GM18499 (cell line): ENCODE results near the gene COL4A3.
"Not testable (repeated sequence)": the region's sequence is repeated elsewhere in the genome, so short reads cannot be mapped to it uniquely, and the experiment has no call there.

ENCODE experiments used
- ATAC-seq: cut with Tn5 transposase; IDR thresholded peaks from one replicate; pipeline ENCODE4 v1.9.1; 2021; ENCODE audit warnings: moderate number of reproducible peaks; ENCODE audit not compliant: insufficient read depth, unreplicated experiment

Gene COL4A3

GRCh38 chr2:227201771-227202170 lies 37.3 kb downstream of the COL4A3 start:
- no peak for ATAC-seq

GRCh38 chr2:227204452-227204851 lies 40.0 kb downstream of the COL4A3 start:
- ATAC-seq: no peak

GRCh38 chr2:227205701-227206100 lies 41.3 kb downstream of the COL4A3 start:
- ATAC-seq: no peak

- ATAC-seq: no peak
Observed at GRCh38 chr2:227206406-227206805, 42.0 kb downstream of the COL4A3 start.

GRCh38 chr2:227207573-227207972 lies 43.1 kb downstream of the COL4A3 start:
- no peak for ATAC-seq

- no peak for ATAC-seq
Observed at GRCh38 chr2:227214622-227215041, 50.2 kb downstream of the COL4A3 start.

GRCh38 chr2:227219312-227220105 lies 55.1 kb downstream of the COL4A3 start:
- ATAC-seq: no peak

- ATAC-seq: no peak
Observed at GRCh38 chr2:227221120-227221519, 56.7 kb downstream of the COL4A3 start.

GRCh38 chr2:227222292-227222691 lies 57.9 kb downstream of the COL4A3 start:
- no peak for ATAC-seq

- not testable (repeated sequence) for ATAC-seq
Observed at GRCh38 chr2:227225641-227226040, 61.2 kb downstream of the COL4A3 start.

- ATAC-seq: no peak
Observed at GRCh38 chr2:227228061-227228667, 63.7 kb downstream of the COL4A3 start.

- ATAC-seq: no peak
Observed at GRCh38 chr2:227230151-227230550, 65.7 kb downstream of the COL4A3 start.

GRCh38 chr2:227234429-227234828 lies 70.0 kb downstream of the COL4A3 start:
- no peak for ATAC-seq

- ATAC-seq: no peak
Observed at GRCh38 chr2:227237786-227238185, 73.4 kb downstream of the COL4A3 start.

- ATAC-seq: no peak
Observed at GRCh38 chr2:227238238-227239237, 74.1 kb downstream of the COL4A3 start.

- ATAC-seq: no peak
Observed at GRCh38 chr2:227241005-227241404, 76.6 kb downstream of the COL4A3 start.

GRCh38 chr2:227248876-227249275 lies 84.5 kb downstream of the COL4A3 start:
- ATAC-seq: no peak

GRCh38 chr2:227252831-227253230 lies 88.4 kb downstream of the COL4A3 start:
- no peak for ATAC-seq

GRCh38 chr2:227256605-227257004 lies 92.2 kb downstream of the COL4A3 start:
- no peak for ATAC-seq

- no peak for ATAC-seq
Observed at GRCh38 chr2:227257820-227258219, 93.4 kb downstream of the COL4A3 start.

- ATAC-seq: no peak
Observed at GRCh38 chr2:227260041-227260440, 95.6 kb downstream of the COL4A3 start.
